ENCODE results near the gene HOXA9. TPM values are rescaled to one million over a fixed set of nuclear protein-coding genes. Genes with fewer than 3 reads are reported as not detected.

The HOXA9 gene
- polyA plus RNA-seq, 4 donors, result 0.28 to 74.3 TPM; not detected in 2

- Histone ChIP-seq H3K4me1 (ENCODE audit: control insufficient read depth in 3 of 3, insufficient read depth in 2 of 3, low read depth in 1 of 3, low read length in 2 of 3) (peaks cover 0 to 24% (median 3%) of the 10 kb centered on the region in 3 donors), H3K27ac (ENCODE audit: low read depth in 1 of 3, low read length in 2 of 3) (no peak overlapping the region), H3K4me3 (ENCODE audit: low read depth in 1 of 3, low read length in 3 of 3) (peak overlapping the region in 2 of 3 donors; percentile 1 to 33), H3K27me3 (ENCODE audit: control insufficient read depth in 3 of 3, insufficient read depth in 3 of 3, low read length in 3 of 3) (peaks cover 5 to 97% (median 65%) of the 10 kb centered on the region in 3 donors), H3K36me3 (ENCODE audit: control insufficient read depth in 3 of 3, insufficient read depth in 2 of 3, low read depth in 1 of 3, low read length in 3 of 3) (no peaks in the 10 kb centered on the region), H3K9me3 (ENCODE audit: control insufficient read depth in 2 of 2, insufficient read depth in 1 of 2, low read depth in 1 of 2, low read length in 1 of 2) (peaks cover 0 to 3% of the 10 kb centered on the region in 2 donors)
- 2 to 7% (median 4%) methylated on average over 31 to 32 of the region's 32 CpGs for WGBS, 3 donors
- FAIRE-seq, result no peak
- peak; percentile 91 to 92 for DNase-seq
These were observed 45.2 kb upstream of the HOXA9 start for GRCh38 chr7:27210441-27211083.

- no peak overlapping the region for H3K27ac ChIP-seq (ENCODE audit: low read depth in 1 of 3, low read length in 2 of 3)
These were observed 44.6 kb upstream of the HOXA9 start for GRCh38 chr7:27209933-27210440.

GRCh38 chr7:27208998-27209397, 43.7 kb upstream of the HOXA9 start:
- Histone ChIP-seq H3K36me3 (ENCODE audit: control insufficient read depth in 3 of 3, insufficient read depth in 2 of 3, low read depth in 1 of 3, low read length in 3 of 3) (no peaks in the 10 kb centered on the region), H3K27me3 (ENCODE audit: control insufficient read depth in 3 of 3, insufficient read depth in 3 of 3, low read length in 3 of 3) (peaks cover 8 to 97% (median 72%) of the 10 kb centered on the region in 3 donors), H3K4me3 (ENCODE audit: low read depth in 1 of 3, low read length in 3 of 3) (no peak overlapping the region), H3K4me1 (ENCODE audit: control insufficient read depth in 3 of 3, insufficient read depth in 2 of 3, low read depth in 1 of 3, low read length in 2 of 3) (peaks cover 0 to 28% (median 5%) of the 10 kb centered on the region in 3 donors), H3K27ac (ENCODE audit: low read depth in 1 of 3, low read length in 2 of 3) (no peak overlapping the region), H3K9me3 (ENCODE audit: control insufficient read depth in 2 of 2, insufficient read depth in 1 of 2, low read depth in 1 of 2, low read length in 1 of 2) (peaks cover 0 to 3% of the 10 kb centered on the region in 2 donors)
- 78 to 84% (median 83%) methylated on average over 4 of the region's 4 CpGs for WGBS, 3 donors
- DNase-seq, result no peak
- FAIRE-seq, result no peak

More at GRCh38 chr7:27209933-27210440, 44.6 kb upstream of the HOXA9 start:
- Histone ChIP-seq H3K27me3 (ENCODE audit: control insufficient read depth in 3 of 3, insufficient read depth in 3 of 3, low read length in 3 of 3) (peaks cover 6 to 97% (median 70%) of the 10 kb centered on the region in 3 donors), H3K36me3 (ENCODE audit: control insufficient read depth in 3 of 3, insufficient read depth in 2 of 3, low read depth in 1 of 3, low read length in 3 of 3) (no peaks in the 10 kb centered on the region), H3K4me1 (ENCODE audit: control insufficient read depth in 3 of 3, insufficient read depth in 2 of 3, low read depth in 1 of 3, low read length in 2 of 3) (peaks cover 0 to 28% (median 4%) of the 10 kb centered on the region in 3 donors), H3K9me3 (ENCODE audit: control insufficient read depth in 2 of 2, insufficient read depth in 1 of 2, low read depth in 1 of 2, low read length in 1 of 2) (peaks cover 0 to 3% of the 10 kb centered on the region in 2 donors), H3K4me3 (ENCODE audit: low read depth in 1 of 3, low read length in 3 of 3) (peak overlapping the region in 1 of 3 donors; percentile 1)
- DNase-seq (no peak), FAIRE-seq (no peak)
- 31 to 39% (median 32%) methylated on average over 11 of the region's 11 CpGs for WGBS, 3 donors

- peaks cover 0 to 21% (median 2%) of the 10 kb centered on the region in 3 donors for H3K4me1 ChIP-seq (ENCODE audit: control insufficient read depth in 3 of 3, insufficient read depth in 2 of 3, low read depth in 1 of 3, low read length in 2 of 3)
- H3K36me3 ChIP-seq (ENCODE audit: control insufficient read depth in 3 of 3, insufficient read depth in 2 of 3, low read depth in 1 of 3, low read length in 3 of 3), result no peaks in the 10 kb centered on the region
- H3K9me3 ChIP-seq (ENCODE audit: control insufficient read depth in 2 of 2, insufficient read depth in 1 of 2, low read depth in 1 of 2, low read length in 1 of 2), result peaks cover 0 to 3% of the 10 kb centered on the region in 2 donors
- H3K4me3 ChIP-seq (ENCODE audit: low read depth in 1 of 3, low read length in 3 of 3), result no peak overlapping the region
- peaks cover 3 to 97% (median 70%) of the 10 kb centered on the region in 3 donors for H3K27me3 ChIP-seq (ENCODE audit: control insufficient read depth in 3 of 3, insufficient read depth in 3 of 3, low read length in 3 of 3)
- 31 to 38% (median 35%) methylated on average over 7 of the region's 7 CpGs for WGBS, 3 donors
- H3K27ac ChIP-seq (ENCODE audit: low read depth in 1 of 3, low read length in 2 of 3), result no peak overlapping the region
- FAIRE-seq, result no peak
- no peak for DNase-seq
These were observed 42.1 kb upstream of the HOXA9 start for GRCh38 chr7:27207348-27207985.

- FAIRE-seq (no peak), DNase-seq (peak in 1 of 2 donors; percentile 44)
- Histone ChIP-seq H3K9me3 (ENCODE audit: control insufficient read depth in 2 of 2, insufficient read depth in 1 of 2, low read depth in 1 of 2, low read length in 1 of 2) (peaks cover 0 to 3% of the 10 kb centered on the region in 2 donors), H3K27me3 (ENCODE audit: control insufficient read depth in 3 of 3, insufficient read depth in 3 of 3, low read length in 3 of 3) (peaks cover 8 to 98% (median 78%) of the 10 kb centered on the region in 3 donors), H3K36me3 (ENCODE audit: control insufficient read depth in 3 of 3, insufficient read depth in 2 of 3, low read depth in 1 of 3, low read length in 3 of 3) (no peaks in the 10 kb centered on the region), H3K27ac (ENCODE audit: low read depth in 1 of 3, low read length in 2 of 3) (no peak overlapping the region), H3K4me3 (ENCODE audit: low read depth in 1 of 3, low read length in 3 of 3) (peak overlapping the region in 2 of 3 donors; percentile 3 to 27), H3K4me1 (ENCODE audit: control insufficient read depth in 3 of 3, insufficient read depth in 2 of 3, low read depth in 1 of 3, low read length in 2 of 3) (peaks cover 0 to 21% (median 2%) of the 10 kb centered on the region in 3 donors)
- 7 to 10% (median 7%) methylated on average over 52 of the region's 52 CpGs for WGBS, 3 donors
These were observed 40.3 kb upstream of the HOXA9 start for GRCh38 chr7:27205325-27206280.

GRCh38 chr7:27204851-27205322, 39.5 kb upstream of the HOXA9 start:
- H3K36me3 ChIP-seq (ENCODE audit: control insufficient read depth in 3 of 3, insufficient read depth in 2 of 3, low read depth in 1 of 3, low read length in 3 of 3), result no peaks in the 10 kb centered on the region
- peaks cover 15 to 97% (median 79%) of the 10 kb centered on the region in 3 donors for H3K27me3 ChIP-seq (ENCODE audit: control insufficient read depth in 3 of 3, insufficient read depth in 3 of 3, low read length in 3 of 3)
- peak overlapping the region in 1 of 3 donors; percentile 27 for H3K4me3 ChIP-seq (ENCODE audit: low read depth in 1 of 3, low read length in 3 of 3)
- peak in 1 of 2 donors; percentile 53 for DNase-seq
- H3K4me1 ChIP-seq (ENCODE audit: control insufficient read depth in 3 of 3, insufficient read depth in 2 of 3, low read depth in 1 of 3, low read length in 2 of 3), result peaks cover 0 to 17% (median 5%) of the 10 kb centered on the region in 3 donors
- WGBS, 3 donors, result 3 to 8% (median 3%) methylated on average over 35 to 41 of the region's 41 CpGs
- no peak for FAIRE-seq
- peaks cover 0 to 3% of the 10 kb centered on the region in 2 donors for H3K9me3 ChIP-seq (ENCODE audit: control insufficient read depth in 2 of 2, insufficient read depth in 1 of 2, low read depth in 1 of 2, low read length in 1 of 2)
- H3K27ac ChIP-seq (ENCODE audit: low read depth in 1 of 3, low read length in 2 of 3), result no peak overlapping the region

GRCh38 chr7:27203964-27204594, 38.7 kb upstream of the HOXA9 start:
- Histone ChIP-seq H3K36me3 (ENCODE audit: control insufficient read depth in 3 of 3, insufficient read depth in 2 of 3, low read depth in 1 of 3, low read length in 3 of 3) (no peaks in the 10 kb centered on the region), H3K4me3 (ENCODE audit: low read depth in 1 of 3, low read length in 3 of 3) (no peak overlapping the region), H3K9me3 (ENCODE audit: control insufficient read depth in 2 of 2, insufficient read depth in 1 of 2, low read depth in 1 of 2, low read length in 1 of 2) (peaks cover 0 to 3% of the 10 kb centered on the region in 2 donors), H3K27ac (ENCODE audit: low read depth in 1 of 3, low read length in 2 of 3) (no peak overlapping the region), H3K4me1 (ENCODE audit: control insufficient read depth in 3 of 3, insufficient read depth in 2 of 3, low read depth in 1 of 3, low read length in 2 of 3) (peaks cover 0 to 13% (median 5%) of the 10 kb centered on the region in 3 donors), H3K27me3 (ENCODE audit: control insufficient read depth in 3 of 3, insufficient read depth in 3 of 3, low read length in 3 of 3) (peaks cover 15 to 93% (median 75%) of the 10 kb centered on the region in 3 donors)
- 13 to 27% (median 16%) methylated on average over 4 of the region's 4 CpGs for WGBS, 3 donors
- DNase-seq (no peak), FAIRE-seq (no peak)

Measured in small intestine (tissue), 7 donors.